Kasumi-1 (cell line): ENCODE measurements around the gene GLTP.

Experiments
- DNase-seq, 2 experiments: peaks; one replicate each; lab custom pipeline; 2025; lab: John Stamatoyannopoulos, UW

The GLTP gene

DNA sequence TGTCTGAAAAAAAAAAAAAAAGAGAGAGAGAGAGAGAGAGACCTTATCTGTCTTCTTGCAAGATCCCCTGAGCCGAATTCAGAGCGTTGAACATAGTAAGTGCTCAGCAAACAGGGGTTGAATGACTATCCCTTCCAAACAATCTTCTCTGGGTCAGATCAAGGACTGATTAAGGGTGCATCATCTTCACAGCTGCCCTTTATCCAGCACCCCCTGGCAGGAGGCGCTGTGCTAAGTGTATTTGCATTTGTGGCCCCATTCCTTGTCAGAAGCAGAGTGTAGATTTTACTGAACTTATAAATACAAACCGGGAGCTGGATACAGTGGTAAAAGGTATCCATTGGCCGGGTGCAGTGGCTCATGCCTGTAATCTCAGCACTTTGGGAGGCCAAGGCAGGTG is 38.3 kb downstream of the GLTP start:
- DNase-seq, result no peak

DNA sequence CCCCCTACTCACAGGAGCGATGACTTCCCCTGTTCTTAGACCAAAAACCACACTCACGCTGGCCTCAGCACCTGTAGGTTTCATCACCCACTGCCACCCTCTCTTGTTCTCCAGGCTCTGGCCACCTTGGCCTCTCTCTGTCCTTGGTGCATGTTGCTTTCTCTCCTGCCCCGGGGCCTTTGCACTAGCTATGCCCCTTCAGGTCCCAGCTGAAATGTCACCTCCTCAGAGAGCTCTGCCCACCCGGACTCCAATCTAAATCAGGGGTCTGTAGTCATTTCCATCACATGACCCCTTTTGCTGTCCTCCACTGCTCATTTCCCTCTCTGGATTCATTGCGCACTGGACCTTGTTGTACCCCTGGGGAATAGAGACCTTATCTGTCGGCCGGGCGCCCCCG is 39.0 kb downstream of the GLTP start:
- no peak for DNase-seq

DNA sequence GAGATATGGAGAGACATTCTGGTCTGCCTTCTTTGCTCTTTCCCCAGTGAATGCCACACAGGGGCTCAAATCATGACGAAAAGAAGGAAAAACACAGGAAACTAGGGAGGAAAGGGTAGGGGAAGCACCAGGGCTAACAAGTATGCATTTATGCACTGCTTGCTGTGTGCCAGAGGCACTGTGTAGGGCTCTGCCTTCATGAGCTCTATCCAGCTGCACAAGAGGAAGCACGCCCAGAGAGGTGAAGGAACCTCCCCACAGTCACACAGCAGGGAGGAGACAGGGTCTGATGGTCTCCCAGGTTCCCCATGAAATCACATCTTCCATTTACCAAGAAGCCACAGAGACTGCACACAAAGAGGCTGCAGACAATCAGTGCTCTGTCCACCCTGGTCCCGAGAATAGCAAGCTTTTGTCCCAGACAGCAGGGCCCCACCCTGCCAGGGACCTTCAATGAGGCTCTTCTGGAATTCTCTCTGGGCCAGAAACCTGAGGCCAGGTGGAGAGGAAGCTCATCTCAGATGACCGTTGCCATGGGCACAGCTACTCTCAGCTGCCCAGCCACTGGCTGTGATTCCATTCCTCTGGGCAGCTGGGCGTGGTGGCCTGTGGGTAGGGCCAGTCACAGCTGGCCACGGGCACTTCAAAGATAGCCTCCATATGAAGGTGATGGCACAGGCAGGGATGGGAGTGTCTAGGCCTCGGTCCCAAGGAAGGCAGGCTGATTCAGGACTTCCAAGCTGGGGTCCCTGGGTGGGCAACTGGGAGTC is 39.9 kb downstream of the GLTP start:
- DNase-seq, result no peak

GRCh38 chr12:109839444-109839843 is 40.9 kb downstream of the GLTP start:
- no peak for DNase-seq

- DNase-seq, result no peak
Observed at GRCh38 chr12:109836916-109837315, 43.4 kb downstream of the GLTP start.

- DNase-seq, result no peak
Observed at GRCh38 chr12:109835827-109836226, 44.5 kb downstream of the GLTP start.

DNA sequence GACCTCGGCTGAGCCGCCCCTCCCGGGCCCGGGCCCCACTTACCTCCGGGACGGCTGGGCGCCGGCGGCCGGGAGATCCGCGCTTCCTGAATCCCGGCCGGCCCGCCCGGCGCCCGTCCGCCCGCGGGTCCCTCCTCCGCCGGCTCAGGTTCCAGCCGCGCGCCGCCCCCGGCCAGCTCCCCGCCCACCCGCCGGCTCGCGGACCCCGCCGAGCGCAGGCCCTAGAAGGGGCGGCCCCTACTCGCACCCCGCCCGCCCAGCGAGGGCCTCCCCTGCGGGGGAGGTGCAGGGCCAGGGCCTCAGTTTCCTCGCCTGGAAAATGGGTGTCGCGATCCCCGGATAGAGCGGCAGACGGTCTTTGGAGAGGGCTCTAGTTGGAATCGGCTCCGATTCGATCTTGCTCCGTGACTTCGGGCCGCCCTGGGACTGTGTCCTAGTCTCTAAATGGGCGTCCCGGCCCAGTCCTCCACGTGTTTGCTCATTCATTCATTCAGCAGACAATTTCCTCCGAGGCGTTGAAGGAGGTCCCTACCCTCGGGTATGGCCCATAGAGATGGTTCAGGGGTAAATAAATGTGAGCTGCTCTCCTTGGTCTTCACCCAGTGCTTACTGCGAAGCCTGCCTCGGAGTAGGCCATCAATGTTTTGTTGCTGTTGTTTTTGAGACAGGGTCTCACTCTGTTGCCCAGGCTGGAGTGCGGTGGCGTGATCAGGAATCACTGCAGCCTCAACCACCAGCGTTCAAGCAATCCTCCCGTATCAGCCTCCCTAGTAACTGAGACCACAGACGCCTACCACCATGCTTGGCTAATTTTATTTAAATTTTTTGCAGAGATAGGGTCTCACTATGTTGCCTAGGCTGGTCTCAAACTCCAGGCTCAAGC is 46.8 kb downstream of the GLTP start, which contains the start of gene TRPV4:
TRPV4 (minus strand) TSS at position 92 of the 883 bp plus-strand sequence. CDS start 18,602 bp downstream, outside the sequence.
- DNase-seq, result no peak

DNA sequence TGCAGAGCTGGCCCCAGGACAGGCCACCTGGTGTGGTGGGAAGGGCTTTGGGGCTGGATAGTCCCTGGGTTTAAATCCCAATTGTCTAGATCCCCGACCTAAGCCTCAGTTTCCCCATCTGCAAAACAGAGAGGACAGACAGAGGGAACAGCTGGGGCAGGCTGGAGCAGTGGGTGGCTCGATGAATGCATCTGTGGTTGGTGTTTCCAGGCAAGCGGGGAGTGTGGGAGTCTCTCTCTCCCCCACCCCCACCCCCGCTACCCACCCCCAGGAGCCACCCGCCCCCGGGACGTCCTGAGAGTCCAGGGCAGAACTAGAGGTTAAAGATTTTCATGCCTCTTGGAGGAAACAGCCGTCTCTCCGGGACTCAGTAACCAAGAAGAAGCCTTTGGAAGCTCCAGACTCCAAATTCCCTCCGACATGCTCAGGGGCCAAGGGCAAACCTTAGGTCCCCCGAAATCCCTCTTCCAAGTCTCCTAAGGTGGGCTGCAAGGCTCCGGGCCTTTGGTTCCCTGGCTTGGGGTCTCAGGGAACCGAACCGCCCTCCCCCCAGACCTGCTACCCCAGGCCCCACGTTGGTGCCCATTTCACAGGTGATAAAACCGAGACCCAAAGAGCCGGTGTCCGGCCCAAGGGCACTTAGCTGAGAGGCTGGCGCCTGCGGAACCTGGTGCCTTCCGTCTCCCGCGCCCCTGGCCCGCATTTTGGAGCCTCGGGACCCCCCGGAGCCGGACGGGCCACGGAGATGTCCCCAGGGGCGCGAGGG is 47.6 kb downstream of the GLTP start:
- no peak for DNase-seq

DNA sequence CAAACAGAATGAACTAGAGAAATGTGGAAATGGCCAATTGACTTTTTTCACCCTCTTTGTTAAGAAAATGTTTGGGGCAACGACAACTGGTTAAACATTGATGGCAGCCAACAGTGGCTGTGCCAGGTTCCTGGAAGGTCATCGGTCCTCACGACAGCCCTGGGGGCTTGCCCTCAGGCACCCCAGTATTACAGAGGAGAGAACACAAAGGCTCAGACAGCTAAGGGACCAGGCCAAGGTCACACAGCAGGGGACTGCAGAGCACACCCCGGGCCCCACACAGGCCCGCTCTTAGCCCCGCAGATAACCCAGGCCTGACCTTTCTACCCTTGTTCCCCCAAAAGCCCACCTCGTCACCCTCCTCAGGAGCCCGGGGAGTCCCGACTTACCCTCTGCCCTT is 48.4 kb downstream of the GLTP start:
- no peak for DNase-seq

GRCh38 chr12:109831365-109831764 is 49.0 kb downstream of the GLTP start:
- DNase-seq, result no peak

GRCh38 chr12:109830718-109831117 is 49.6 kb downstream of the GLTP start:
- DNase-seq, result no peak

- DNase-seq, result no peak
Observed at GRCh38 chr12:109830267-109830666, 50.1 kb downstream of the GLTP start.

- no peak for DNase-seq
Observed at GRCh38 chr12:109829667-109830066, 50.7 kb downstream of the GLTP start.

GRCh38 chr12:109828754-109829511 is 51.4 kb downstream of the GLTP start:
- no peak for DNase-seq

GRCh38 chr12:109827566-109828550 is 52.5 kb downstream of the GLTP start:
- DNase-seq, result peak; percentile 53 to 66

DNA sequence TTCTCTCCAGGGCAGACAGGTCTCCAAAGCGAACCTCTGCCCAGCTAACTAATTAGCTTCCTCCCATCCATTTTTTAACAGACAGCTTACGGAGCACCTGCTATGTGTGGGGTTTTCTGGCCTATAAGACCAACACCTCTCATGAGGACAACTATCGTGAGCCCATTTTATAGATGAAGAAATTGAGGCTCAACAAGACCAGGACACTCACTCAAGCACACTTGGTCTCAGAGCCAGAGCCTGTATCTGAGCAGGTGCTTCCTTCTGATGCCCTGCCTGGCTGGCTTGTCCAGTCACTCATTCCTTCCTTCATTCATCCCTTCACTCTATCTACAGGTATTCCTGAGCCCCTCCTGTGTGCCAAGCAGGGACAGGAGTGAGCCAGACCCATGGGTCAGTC is 53.3 kb downstream of the GLTP start:
- no peak for DNase-seq

- no peak for DNase-seq
Observed at GRCh38 chr12:109824731-109825130, 55.6 kb downstream of the GLTP start.

- DNase-seq, result no peak
Observed at GRCh38 chr12:109822951-109823411, 57.4 kb downstream of the GLTP start.

DNA sequence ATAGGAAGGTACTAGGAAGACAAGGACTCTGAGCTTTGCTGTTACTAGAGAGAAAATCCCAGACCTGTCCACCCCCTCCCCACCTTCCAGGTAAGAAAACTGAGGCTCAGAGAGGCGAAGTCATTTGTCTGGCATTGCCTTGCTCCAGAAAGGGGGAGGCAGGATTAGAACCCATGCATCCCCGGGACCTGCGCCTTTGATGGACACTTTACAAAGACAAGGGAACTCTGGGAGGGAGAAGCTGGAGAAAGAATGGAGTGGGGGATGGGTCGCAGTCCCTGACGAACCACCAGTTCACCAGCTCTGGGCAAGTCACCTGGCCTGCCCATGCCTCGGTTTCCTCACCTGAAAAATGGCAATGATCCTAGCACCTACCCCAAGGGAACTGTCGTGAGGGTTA is 57.9 kb downstream of the GLTP start:
- no peak for DNase-seq

DNA sequence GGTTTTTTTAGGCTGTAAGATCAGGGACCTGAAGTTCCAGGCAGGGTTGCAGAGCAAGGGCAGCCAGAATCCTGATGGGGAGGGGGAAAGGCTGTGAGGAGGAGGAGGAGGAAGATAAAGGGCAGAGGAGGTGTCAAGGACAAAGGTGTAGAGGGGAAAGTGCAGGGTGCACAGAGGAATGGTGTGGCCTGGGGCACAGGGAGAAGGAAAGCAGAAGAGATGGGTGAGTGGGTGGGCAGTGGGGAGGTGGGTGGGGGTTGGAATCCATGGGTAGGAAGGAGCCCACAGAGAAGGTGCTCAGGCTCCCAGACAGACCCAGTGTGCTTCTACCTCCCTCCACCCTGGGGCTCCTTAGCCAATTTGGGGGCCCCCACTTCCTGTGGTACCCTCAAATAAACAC is 58.4 kb downstream of the GLTP start:
- no peak for DNase-seq
